ENCODE results near the gene FRMD5. TPM values are rescaled to one million over a fixed set of nuclear protein-coding genes. Genes with fewer than 3 reads are reported as not detected.

The FRMD5 gene
- polyA plus RNA-seq, 3 donors: not detected

- peaks cover 0 to 3% (median 0%) of the 10 kb centered on the region in 7 donors for H3K9me3 Mint-ChIP-seq
- Histone ChIP-seq H3K9me3 (replicated peaks in 1 of 2; ENCODE audit: control insufficient read depth in 1 of 2, insufficient read depth in 1 of 2, low read length in 2 of 2) (no peaks in the 10 kb centered on the region), H3K4me2 (replicated peaks; ENCODE audit: extremely low read depth, low read length, poor library complexity, severe bottlenecking) (no peak overlapping the region), H3K27me3 (ENCODE audit: control insufficient read depth in 2 of 2, insufficient read depth in 2 of 2, low read length in 2 of 2) (no peaks in the 10 kb centered on the region), H3K4me1 (ENCODE audit: control insufficient read depth in 1 of 2, insufficient read depth in 2 of 2, low read length in 2 of 2) (no peaks in the 10 kb centered on the region), H2AFZ (ENCODE audit: insufficient read depth, low read depth, low read length, poor library complexity, severe bottlenecking) (no peak overlapping the region), H3K79me2 (ENCODE audit: insufficient read depth, low read length) (no peaks in the 10 kb centered on the region), H4K20me1 (ENCODE audit: insufficient read depth, low read length) (no peaks in the 10 kb centered on the region), H3K9ac (ENCODE audit: insufficient read depth, low read length, poor library complexity, severe bottlenecking) (no peak overlapping the region), H3K4me3 (replicated peaks in 1 of 3; ENCODE audit: low read depth in 2 of 3, low read length in 3 of 3) (no peak overlapping the region), H3K36me3 (replicated peaks in 1 of 2; ENCODE audit: control insufficient read depth in 1 of 2, insufficient read depth in 2 of 2, low read length in 2 of 2) (no peaks in the 10 kb centered on the region), H3K27ac (ENCODE audit: low read depth in 1 of 2, low read length in 2 of 2) (no peak overlapping the region)
- no peak overlapping the region for H3K27ac Mint-ChIP-seq
- WGBS (ENCODE audit: insufficient coverage): 100% methylated on average over 1 of the region's 3 CpGs
- no peaks in the 10 kb centered on the region for H3K4me1 Mint-ChIP-seq
- TF ChIP-seq CTCF (IDR thresholded peaks at IDR 0.05): no peak
- H3K27me3 Mint-ChIP-seq (ENCODE audit: low read depth in 3 of 3): peaks cover 3 to 13% (median 10%) of the 10 kb centered on the region in 3 donors
- no peak overlapping the region for H3K4me3 Mint-ChIP-seq
- no peak for DNase-seq
- no peaks in the 10 kb centered on the region for H3K36me3 Mint-ChIP-seq
- intact Hi-C loops (cut with micrococcal nuclease): no loop called here
Observed at GRCh38 chr15:44015545-44016305, 179.3 kb downstream of the FRMD5 start.

- Histone ChIP-seq H3K9ac (ENCODE audit: insufficient read depth, low read length, poor library complexity, severe bottlenecking) (no peak overlapping the region), H3K4me3 (replicated peaks in 1 of 3; ENCODE audit: low read depth in 2 of 3, low read length in 3 of 3) (no peak overlapping the region), H3K4me1 (ENCODE audit: control insufficient read depth in 1 of 2, insufficient read depth in 2 of 2, low read length in 2 of 2) (no peaks in the 10 kb centered on the region), H3K9me3 (replicated peaks in 1 of 2; ENCODE audit: control insufficient read depth in 1 of 2, insufficient read depth in 1 of 2, low read length in 2 of 2) (no peaks in the 10 kb centered on the region), H3K27me3 (ENCODE audit: control insufficient read depth in 2 of 2, insufficient read depth in 2 of 2, low read length in 2 of 2) (no peaks in the 10 kb centered on the region), H3K27ac (ENCODE audit: low read depth in 1 of 2, low read length in 2 of 2) (no peak overlapping the region), H3K36me3 (replicated peaks in 1 of 2; ENCODE audit: control insufficient read depth in 1 of 2, insufficient read depth in 2 of 2, low read length in 2 of 2) (no peaks in the 10 kb centered on the region), H4K20me1 (ENCODE audit: insufficient read depth, low read length) (no peaks in the 10 kb centered on the region), H3K4me2 (replicated peaks; ENCODE audit: extremely low read depth, low read length, poor library complexity, severe bottlenecking) (no peak overlapping the region), H2AFZ (ENCODE audit: insufficient read depth, low read depth, low read length, poor library complexity, severe bottlenecking) (no peak overlapping the region), H3K79me2 (ENCODE audit: insufficient read depth, low read length) (no peaks in the 10 kb centered on the region)
- 91% methylated on average over 5 of the region's 5 CpGs for WGBS (ENCODE audit: insufficient coverage)
- H3K36me3 Mint-ChIP-seq: no peaks in the 10 kb centered on the region
- DNase-seq: no peak
- H3K27me3 Mint-ChIP-seq (ENCODE audit: low read depth in 3 of 3): peaks cover 3 to 16% (median 11%) of the 10 kb centered on the region in 3 donors
- no peaks in the 10 kb centered on the region for H3K4me1 Mint-ChIP-seq
- H3K9me3 Mint-ChIP-seq: no peaks in the 10 kb centered on the region
- no peak overlapping the region for H3K27ac Mint-ChIP-seq
- no peak for TF ChIP-seq CTCF (IDR thresholded peaks at IDR 0.05)
- intact Hi-C loops (cut with micrococcal nuclease): no loop called here
- H3K4me3 Mint-ChIP-seq: no peak overlapping the region
Observed at GRCh38 chr15:44011238-44011854, 183.7 kb downstream of the FRMD5 start.
